Measurements from ENCODE around the gene UMODL1. TPM values are rescaled to one million over a fixed set of nuclear protein-coding genes. Genes with fewer than 3 reads are reported as not detected.

Gene UMODL1
- total and polyA plus RNA-seq, 9 donors, result 0.01 to 2.2 (median 0.24) TPM; not detected in 5

DNA sequence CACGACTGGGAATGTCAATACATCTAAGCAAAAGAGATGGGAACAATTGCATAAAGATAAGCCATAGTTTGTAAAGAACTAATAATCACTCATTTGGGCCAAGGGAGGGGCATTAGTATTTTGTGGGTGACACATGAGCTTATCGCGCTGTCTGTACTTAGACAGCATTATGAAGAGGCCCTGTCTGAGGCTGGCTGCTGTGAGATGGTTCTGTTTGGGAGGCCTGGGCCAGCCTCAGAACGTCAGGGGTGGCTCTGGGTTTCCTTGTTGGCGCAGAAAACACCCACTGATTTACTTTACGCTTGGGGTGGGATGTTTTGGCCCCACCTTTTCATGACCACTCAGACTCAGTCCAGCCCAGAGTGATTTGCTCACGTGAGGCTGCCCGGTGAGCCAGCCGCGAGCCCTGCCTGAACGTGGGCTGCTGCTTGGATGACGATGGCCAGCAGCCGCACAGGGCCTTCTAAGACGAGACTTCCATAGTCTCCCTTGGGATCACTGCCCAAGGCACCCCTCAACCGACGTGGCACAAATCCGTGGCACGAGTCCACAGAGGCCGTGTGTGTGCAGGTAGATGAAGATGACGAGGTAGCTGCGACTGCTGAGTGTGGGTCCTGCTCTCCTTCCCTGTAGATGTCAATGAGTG is 18.7 kb downstream of the UMODL1 start:
- no peak for DNase-seq

DNA sequence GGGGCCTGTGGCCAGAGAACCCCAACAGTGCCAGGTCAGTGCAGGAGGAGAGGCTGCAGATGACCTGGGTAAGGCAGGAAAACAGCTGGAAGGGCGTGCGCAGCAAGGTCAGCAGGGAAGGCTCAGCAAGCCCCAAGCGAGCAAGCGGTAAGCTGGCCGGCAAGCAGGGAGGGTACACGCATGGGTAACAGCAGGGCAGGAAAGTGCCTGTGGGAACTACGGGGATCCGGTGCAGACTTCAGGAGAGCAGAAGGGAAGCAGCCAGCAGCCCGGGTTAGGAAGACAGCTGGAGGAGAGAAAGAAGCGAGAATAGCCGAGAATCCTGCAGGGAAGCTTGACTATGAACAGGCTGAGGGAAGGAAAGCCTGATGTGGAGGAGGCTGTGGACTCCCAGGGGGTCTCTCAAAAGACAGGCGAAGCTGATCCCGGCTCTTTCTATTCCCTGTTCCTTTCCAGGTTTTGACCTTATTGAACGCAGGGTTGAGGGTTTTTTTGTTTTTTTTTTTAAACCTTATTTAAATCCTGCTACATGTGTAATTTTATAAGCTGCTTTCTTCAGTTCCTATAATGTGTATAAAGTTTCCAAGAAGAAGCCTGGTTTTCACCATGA is 20.9 kb downstream of the UMODL1 start:
- no peak overlapping the region for H3K27ac ChIP-seq
- no peak for DNase-seq
- TF ChIP-seq, protein P1, sequence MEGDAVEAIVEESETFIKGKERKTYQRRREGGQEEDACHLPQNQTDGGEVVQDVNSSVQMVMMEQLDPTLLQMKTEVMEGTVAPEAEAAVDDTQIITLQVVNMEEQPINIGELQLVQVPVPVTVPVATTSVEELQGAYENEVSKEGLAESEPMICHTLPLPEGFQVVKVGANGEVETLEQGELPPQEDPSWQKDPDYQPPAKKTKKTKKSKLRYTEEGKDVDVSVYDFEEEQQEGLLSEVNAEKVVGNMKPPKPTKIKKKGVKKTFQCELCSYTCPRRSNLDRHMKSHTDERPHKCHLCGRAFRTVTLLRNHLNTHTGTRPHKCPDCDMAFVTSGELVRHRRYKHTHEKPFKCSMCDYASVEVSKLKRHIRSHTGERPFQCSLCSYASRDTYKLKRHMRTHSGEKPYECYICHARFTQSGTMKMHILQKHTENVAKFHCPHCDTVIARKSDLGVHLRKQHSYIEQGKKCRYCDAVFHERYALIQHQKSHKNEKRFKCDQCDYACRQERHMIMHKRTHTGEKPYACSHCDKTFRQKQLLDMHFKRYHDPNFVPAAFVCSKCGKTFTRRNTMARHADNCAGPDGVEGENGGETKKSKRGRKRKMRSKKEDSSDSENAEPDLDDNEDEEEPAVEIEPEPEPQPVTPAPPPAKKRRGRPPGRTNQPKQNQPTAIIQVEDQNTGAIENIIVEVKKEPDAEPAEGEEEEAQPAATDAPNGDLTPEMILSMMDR (IDR thresholded peaks at IDR 0.05), result no peak
- TF ChIP-seq POLR2A (IDR thresholded peaks at IDR 0.05) (no peak), EP300 (IDR thresholded peaks at IDR 0.05) (no peak)
- H3K27me3 ChIP-seq, result no peaks in the 10 kb centered on the region
- H3K4me3 ChIP-seq, result no peak overlapping the region
- peaks cover 0 to 8% of the 10 kb centered on the region in 2 donors for H3K9me3 ChIP-seq
- intact Hi-C loops (cut with DNase I), result no loop called here
- H3K36me3 ChIP-seq, result no peaks in the 10 kb centered on the region
- H3K4me1 ChIP-seq (ENCODE audit: insufficient read depth), result peaks cover 2% of the 10 kb centered on the region
- 19 to 36% (median 20%) methylated on average over 14 of the region's 14 CpGs for WGBS, 3 donors

More for the DNA sequence above, 18.7 kb downstream of the UMODL1 start:
- intact Hi-C loops (cut with DNase I), result no loop called here
- Histone ChIP-seq H3K9me3 (peaks cover 0 to 3% of the 10 kb centered on the region in 2 donors), H3K4me1 (ENCODE audit: insufficient read depth) (peaks cover 2% of the 10 kb centered on the region), H3K27me3 (no peaks in the 10 kb centered on the region), H3K36me3 (no peaks in the 10 kb centered on the region), H3K27ac (no peak overlapping the region), H3K4me3 (no peak overlapping the region)
- 91 to 93% (median 91%) methylated on average over 21 of the region's 21 CpGs for WGBS, 3 donors
- no peak for TF ChIP-seq POLR2A (IDR thresholded peaks at IDR 0.05)

DNA sequence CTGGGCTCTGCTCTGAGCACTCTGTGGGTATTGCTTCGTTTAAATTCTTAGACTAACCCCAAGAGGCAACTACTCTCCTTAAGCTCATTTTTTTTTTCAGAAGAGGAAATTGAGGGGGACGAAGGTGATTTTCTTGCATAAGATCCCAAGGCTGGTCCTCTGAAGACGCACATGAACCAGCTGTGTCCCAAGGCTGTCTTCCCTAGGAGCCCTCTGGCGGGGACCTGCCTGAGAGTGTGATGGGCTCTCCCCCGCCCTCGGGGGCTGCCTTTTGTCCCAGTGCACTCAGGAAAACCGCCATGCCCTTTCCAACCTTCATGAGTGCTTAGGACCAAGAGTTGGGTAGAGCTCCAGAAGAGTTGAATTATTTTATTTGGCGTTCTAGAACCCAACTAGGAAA is 21.7 kb downstream of the UMODL1 start:
- H3K4me1 ChIP-seq (ENCODE audit: insufficient read depth), result peaks cover 2% of the 10 kb centered on the region
- H3K27ac ChIP-seq, result no peak overlapping the region
- no peaks in the 10 kb centered on the region for H3K36me3 ChIP-seq
- DNase-seq, result no peak
- WGBS, 3 donors, result 62 to 64% (median 63%) methylated on average over 8 of the region's 8 CpGs
- H3K9me3 ChIP-seq, result peaks cover 0 to 8% of the 10 kb centered on the region in 2 donors
- H3K4me3 ChIP-seq, result no peak overlapping the region
- no peaks in the 10 kb centered on the region for H3K27me3 ChIP-seq
- TF ChIP-seq, protein P1 (IDR thresholded peaks at IDR 0.05), result no peak
- TF ChIP-seq POLR2A (IDR thresholded peaks at IDR 0.05) (no peak), EP300 (IDR thresholded peaks at IDR 0.05) (no peak)
- intact Hi-C loops (cut with DNase I), result no loop called here

DNA sequence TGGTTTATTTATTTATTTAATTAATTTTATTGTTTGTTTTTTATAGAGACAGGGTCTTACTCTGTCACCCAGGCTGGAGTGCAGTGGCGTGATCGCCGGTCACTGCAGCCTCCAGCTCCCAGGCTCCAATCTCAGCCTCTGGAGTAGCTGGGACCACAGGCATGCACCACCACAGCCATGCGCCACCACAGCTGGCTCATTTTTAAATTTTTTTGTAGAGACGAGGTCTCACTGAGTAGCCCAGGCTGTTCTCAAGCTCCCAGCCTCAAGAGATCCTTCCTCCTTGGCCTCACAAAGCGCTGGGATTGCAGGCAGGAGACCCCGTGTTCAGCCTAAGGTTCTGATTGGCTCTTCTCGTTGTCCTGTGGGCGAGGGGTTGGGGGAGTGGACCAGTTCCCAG is 22.1 kb downstream of the UMODL1 start:
- no peaks in the 10 kb centered on the region for H3K36me3 ChIP-seq
- H3K9me3 ChIP-seq, result peaks cover 0 to 8% of the 10 kb centered on the region in 2 donors
- H3K4me3 ChIP-seq, result no peak overlapping the region
- peaks cover 2% of the 10 kb centered on the region for H3K4me1 ChIP-seq (ENCODE audit: insufficient read depth)
- no peaks in the 10 kb centered on the region for H3K27me3 ChIP-seq
- 80 to 82% (median 81%) methylated on average over 9 of the region's 9 CpGs for WGBS, 3 donors
- DNase-seq, result no peak
- TF ChIP-seq EP300 (IDR thresholded peaks at IDR 0.05), result no peak
- TF ChIP-seq POLR2A (IDR thresholded peaks at IDR 0.05), result no peak
- TF ChIP-seq, protein P1 (IDR thresholded peaks at IDR 0.05), result no peak
- intact Hi-C loops (cut with DNase I), result no loop called here
- H3K27ac ChIP-seq, result no peak overlapping the region

DNA sequence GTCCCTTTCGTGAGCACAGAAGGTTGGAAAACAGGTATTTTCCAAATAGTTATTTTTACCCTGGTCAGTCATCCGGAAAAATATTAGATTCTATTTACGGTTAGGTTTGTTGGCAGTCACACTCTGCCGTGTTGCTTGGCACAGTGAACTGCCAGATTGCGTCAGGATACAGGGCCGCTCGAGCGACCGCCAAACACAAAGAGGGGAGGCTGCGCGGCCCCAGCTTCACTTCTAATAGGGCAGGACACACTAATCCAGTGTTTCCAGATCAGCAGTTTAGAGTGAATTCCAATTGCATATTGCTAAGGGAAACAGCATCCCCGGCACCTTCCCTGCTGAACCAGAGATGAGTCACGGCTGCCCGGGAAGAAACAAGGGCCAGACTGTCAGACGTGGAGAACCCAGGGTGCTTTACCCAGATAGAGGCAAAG is 22.9 kb downstream of the UMODL1 start:
- peaks cover 0 to 8% of the 10 kb centered on the region in 2 donors for H3K9me3 ChIP-seq
- no peak for TF ChIP-seq POLR2A (IDR thresholded peaks at IDR 0.05)
- TF ChIP-seq, protein P1 (IDR thresholded peaks at IDR 0.05), result no peak
- no peak for TF ChIP-seq EP300 (IDR thresholded peaks at IDR 0.05)
- peaks cover under 1% of the 10 kb centered on the region for H3K4me1 ChIP-seq (ENCODE audit: insufficient read depth)
- H3K27ac ChIP-seq, result no peak overlapping the region
- H3K27me3 ChIP-seq, result no peaks in the 10 kb centered on the region
- H3K36me3 ChIP-seq, result no peaks in the 10 kb centered on the region
- no peak overlapping the region for H3K4me3 ChIP-seq
- DNase-seq, result no peak
- WGBS, 3 donors, result 83 to 86% (median 84%) methylated on average over 15 of the region's 15 CpGs
- intact Hi-C loops (cut with DNase I), result no loop called here

All from ovary (tissue), 9 donors.